ENCODE measurements around the gene EIF4E.

The EIF4E gene

GRCh38 chr4:98928505-98929340, at the start of gene EIF4E:
Gene EIF4E (minus strand): TSS chr4:98929133. CDS start chr4:98929112, 21 bp downstream.
- TF ChIP-seq CTCF (IDR thresholded peaks at IDR 0.05; ENCODE audit: control insufficient read depth, extremely low read depth, insufficient read depth), result 0 out of 2 replicates have a peak, but pooled peaks have one; percentile 1
- peak; percentile 97 for DNase-seq (ENCODE audit: low read depth)
- peak within 1 kb of the TSS; percentile 98 for H3K4me3 ChIP-seq (ENCODE audit: low read depth, low read length)

GRCh38 chr4:98977557-98977956, 48.6 kb upstream of the EIF4E start:
- no peak for TF ChIP-seq CTCF (IDR thresholded peaks at IDR 0.05; ENCODE audit: control insufficient read depth, extremely low read depth, insufficient read depth)
- DNase-seq (ENCODE audit: low read depth), result no peak
- no peak overlapping the region for H3K4me3 ChIP-seq (ENCODE audit: low read depth, low read length)

DNA sequence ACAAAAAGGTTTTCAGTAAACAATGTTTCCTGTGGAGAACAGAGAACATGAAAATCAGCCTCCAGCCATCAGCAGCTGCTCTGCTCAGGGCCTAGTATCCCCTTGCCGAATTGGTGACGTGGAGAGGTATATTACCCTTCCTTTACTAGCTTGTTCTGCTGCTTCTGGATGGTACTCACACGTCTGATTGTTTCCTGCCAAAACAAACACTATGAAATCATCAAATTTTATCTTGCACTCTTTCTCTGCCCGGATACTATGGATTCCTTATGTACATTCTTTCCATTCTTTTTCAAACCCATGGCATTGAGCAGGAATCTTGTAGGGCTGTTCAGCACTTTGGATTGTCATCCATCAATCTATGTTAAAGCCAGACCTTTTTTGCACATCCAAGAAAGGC, 47.8 kb upstream of the EIF4E start:
- TF ChIP-seq CTCF (IDR thresholded peaks at IDR 0.05; ENCODE audit: control insufficient read depth, extremely low read depth, insufficient read depth), result no peak
- no peak overlapping the region for H3K4me3 ChIP-seq (ENCODE audit: low read depth, low read length)
- peak; percentile 69 for DNase-seq (ENCODE audit: low read depth)

DNA sequence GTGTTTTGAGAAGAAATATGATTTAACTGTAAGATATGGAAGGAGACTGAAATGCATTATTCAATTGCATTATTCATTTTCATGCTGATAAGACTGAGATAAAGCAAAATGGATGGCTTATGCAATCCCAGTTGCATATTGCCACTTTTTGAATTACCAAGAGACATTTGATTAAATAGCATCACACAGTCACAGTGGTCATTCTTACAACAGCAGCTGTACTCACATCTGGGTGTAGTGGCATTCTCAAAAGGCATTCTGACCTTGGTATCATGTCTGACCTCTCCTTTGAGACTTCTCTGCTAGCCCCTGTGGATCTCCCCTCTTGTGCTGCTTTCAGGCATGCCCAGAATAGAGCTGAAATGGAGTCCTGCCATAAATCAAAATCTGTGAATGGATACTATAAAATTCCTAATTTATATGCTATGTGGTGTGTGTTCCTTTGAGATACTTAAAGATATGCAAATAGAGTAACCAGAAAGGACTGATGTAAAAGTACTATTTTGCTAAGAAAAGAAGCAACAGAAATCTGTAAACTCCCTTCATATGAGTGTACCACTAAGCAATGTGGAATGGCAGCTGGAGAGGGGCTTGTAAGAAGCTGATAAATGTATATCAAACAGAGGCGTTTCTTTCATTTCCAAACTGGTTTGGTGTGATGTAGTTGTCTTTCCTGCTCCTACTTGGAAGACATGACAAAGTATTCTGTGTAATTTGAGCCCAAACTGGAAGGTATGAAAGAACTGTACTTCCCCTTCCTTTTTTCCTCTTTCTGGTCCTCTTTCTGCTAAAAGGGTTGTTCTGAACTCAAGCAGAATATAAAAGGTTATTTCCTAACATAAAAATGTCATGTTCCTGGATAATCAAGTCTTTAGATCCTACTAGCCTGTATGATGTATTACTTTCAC, 41.2 kb upstream of the EIF4E start:
- no peak for DNase-seq (ENCODE audit: low read depth)

GRCh38 chr4:98967786-98968329, 38.9 kb upstream of the EIF4E start:
- DNase-seq (ENCODE audit: low read depth), result no peak
- no peak overlapping the region for H3K4me3 ChIP-seq (ENCODE audit: low read depth, low read length)
- no peak for TF ChIP-seq CTCF (IDR thresholded peaks at IDR 0.05; ENCODE audit: control insufficient read depth, extremely low read depth, insufficient read depth)

More for the DNA sequence above, 41.2 kb upstream of the EIF4E start:
- no peak for TF ChIP-seq CTCF (IDR thresholded peaks at IDR 0.05; ENCODE audit: control insufficient read depth, extremely low read depth, insufficient read depth)
- H3K4me3 ChIP-seq (ENCODE audit: low read depth, low read length), result no peak overlapping the region

DNA sequence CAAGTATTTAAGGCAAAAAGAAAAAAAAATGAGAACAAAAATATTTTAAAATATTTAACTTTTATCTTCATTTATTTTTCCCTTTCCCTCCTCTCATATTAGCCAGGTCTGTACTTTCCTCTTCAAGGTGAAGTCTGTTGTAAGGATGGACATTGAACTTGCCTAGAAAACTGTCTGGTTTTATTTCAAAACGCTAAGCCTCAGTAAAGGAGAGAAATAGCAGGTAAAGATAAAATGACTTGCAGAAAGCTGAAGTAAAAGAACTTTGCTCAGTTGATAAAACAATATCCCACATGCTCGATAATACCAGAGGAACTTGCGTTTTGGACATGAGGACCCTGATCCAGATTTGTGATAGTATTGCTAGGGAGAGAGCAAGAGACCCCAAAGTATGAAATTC, 38.0 kb upstream of the EIF4E start:
- no peak for DNase-seq (ENCODE audit: low read depth)
- H3K4me3 ChIP-seq (ENCODE audit: low read depth, low read length), result no peak overlapping the region
- no peak for TF ChIP-seq CTCF (IDR thresholded peaks at IDR 0.05; ENCODE audit: control insufficient read depth, extremely low read depth, insufficient read depth)

Measured in LNCaP clone FGC (cell line).